WTC11 (cell line): ENCODE results near the gene RTP2. TPM values are rescaled to one million over a fixed set of nuclear protein-coding genes. Genes with fewer than 3 reads are reported as not detected.

Experiments
- ATAC-seq: fragments of 200-7000 bp; cut with Tn5 transposase; 2 replicates; pipeline ENCODE4 v1.10.0; 2021; ENCODE audit warnings: mild to moderate bottlenecking, moderate library complexity
- CTCF ChIA-PET: fragments of 300-600 bp; sonication (Branson Sonifier 250); formaldehyde crosslinking; loops from one replicate; lab custom pipeline; 2021; ENCODE audit warnings: antibody characterized with exemption; lab: Charles Lee
- POLR2A ChIA-PET: fragments of 350-600 bp; sonication (Branson Sonifier 250); formaldehyde crosslinking; loops from one replicate; lab custom pipeline; 2021; ENCODE audit warnings: antibody characterized with exemption; lab: Charles Lee
- DNase-seq: peaks from one replicate; pipeline ENCODE4 v3.0.0; 2021; ENCODE audit warnings: low spot score
- H3K27ac Mint-ChIP-seq: 2 replicates; pipeline ENCODE4 v1.8.0; 2021; ENCODE audit warnings: mixed read lengths
- H3K27me3 Mint-ChIP-seq: 2 replicates; pipeline ENCODE4 v1.8.0; 2021; ENCODE audit warnings: low read depth, mild to moderate bottlenecking, moderate library complexity, mixed read lengths
- H3K36me3 Mint-ChIP-seq: 2 replicates; pipeline ENCODE4 v1.8.0; 2021; ENCODE audit warnings: mixed read lengths
- H3K4me1 Mint-ChIP-seq: 2 replicates; pipeline ENCODE4 v1.8.0; 2022; ENCODE audit warnings: mixed read lengths
- H3K4me3 Mint-ChIP-seq: 2 replicates; pipeline ENCODE4 v1.8.0; 2021; ENCODE audit warnings: mild to moderate bottlenecking, moderate library complexity, mixed read lengths
- H3K9me3 Mint-ChIP-seq: 2 replicates; pipeline ENCODE4 v1.8.0; 2021; ENCODE audit warnings: mixed read lengths
- ARID4B ChIP-seq: sonication (generic); formaldehyde crosslinking; IDR thresholded peaks from 2 replicates; pipeline ENCODE4 v1.8.0; 2023; ENCODE audit warnings: missing genetic modification reagents, mild to moderate bottlenecking, borderline replicate concordance
- ATF2 ChIP-seq: sonication (generic); formaldehyde crosslinking; IDR thresholded peaks from 2 replicates; pipeline ENCODE4 v1.8.1; 2022; ENCODE audit warnings: low read depth, missing genetic modification reagents, borderline replicate concordance
- ATF6 ChIP-seq: sonication (generic); formaldehyde crosslinking; IDR thresholded peaks from 2 replicates; pipeline ENCODE4 v1.8.1; 2023; ENCODE audit warnings: mild to moderate bottlenecking, missing genetic modification reagents
- CREB1 ChIP-seq: sonication (generic); formaldehyde crosslinking; IDR thresholded peaks from 2 replicates; pipeline ENCODE4 v1.8.0; 2023; ENCODE audit warnings: mild to moderate bottlenecking, missing genetic modification reagents
- ERG ChIP-seq: fragments of 250-450 bp; sonication (Bioruptor Pico); IDR thresholded peaks from 2 replicates; pipeline ENCODE4 v1.8.0; 2021; ENCODE audit warnings: mild to moderate bottlenecking
- ESRRA ChIP-seq: sonication (generic); formaldehyde crosslinking; IDR thresholded peaks from 2 replicates; pipeline ENCODE4 v1.8.1; 2022; ENCODE audit warnings: mild to moderate bottlenecking, missing genetic modification reagents, borderline replicate concordance
- FOXP1 ChIP-seq: sonication (generic); formaldehyde crosslinking; IDR thresholded peaks from 2 replicates; pipeline ENCODE4 v1.8.0; 2022; ENCODE audit warnings: missing genetic modification reagents, mild to moderate bottlenecking, moderate library complexity, borderline replicate concordance
- HMGA2 ChIP-seq: fragments of 250-450 bp; sonication (Bioruptor Pico); IDR thresholded peaks from 2 replicates; pipeline ENCODE4 v1.4.0; 2021; ENCODE audit warnings: mild to moderate bottlenecking, moderate library complexity
- HMGXB4 ChIP-seq: sonication (generic); formaldehyde crosslinking; IDR thresholded peaks from 2 replicates; pipeline ENCODE4 v1.8.1; 2023; ENCODE audit warnings: mild to moderate bottlenecking, moderate library complexity, missing genetic modification reagents
- TCF7 ChIP-seq: sonication (generic); formaldehyde crosslinking; IDR thresholded peaks from 2 replicates; pipeline ENCODE4 v1.8.0; 2022; ENCODE audit warnings: mild to moderate bottlenecking, low read depth, missing genetic modification reagents, moderate library complexity
- TEAD1 ChIP-seq: sonication (generic); formaldehyde crosslinking; IDR thresholded peaks from 2 replicates; pipeline ENCODE4 v1.8.0; 2022; ENCODE audit warnings: mild to moderate bottlenecking, missing genetic modification reagents
- ZNF138 ChIP-seq: sonication (generic); formaldehyde crosslinking; conservative IDR thresholded peaks from 2 replicates; pipeline ENCODE4 v1.8.1; 2022; ENCODE audit warnings: mild to moderate bottlenecking, moderate library complexity, missing genetic modification reagents
- ZNF281 ChIP-seq: sonication (generic); formaldehyde crosslinking; IDR thresholded peaks from 2 replicates; pipeline ENCODE4 v1.8.0; 2023; ENCODE audit warnings: mild to moderate bottlenecking, missing genetic modification reagents
- ZNF423 ChIP-seq: fragments of 250-450 bp; sonication (Bioruptor Pico); IDR thresholded peaks from 2 replicates; pipeline ENCODE4 v2.1.2; 2022; ENCODE audit warnings: mild to moderate bottlenecking, moderate library complexity
- total RNA-seq: library from RNA; stranded (reverse); gene quantifications from 3 replicates; pipeline ENCODE4 v1.2.3, GENCODE V29; 2021

RTP2 gene
- total RNA-seq, 1 experiment from 2014 or later = not detected

- TF ChIP-seq CREB1 (CRISPR knock-in tag) (no peak), ZNF281 (no peak)
Observed at GRCh38 chr3:187725224-187725623, 22.9 kb upstream of the RTP2 start (continued).

- Mint-ChIP-seq H3K27me3 (no peaks in the 10 kb centered on the region), H3K4me1 (peaks cover 27% of the 10 kb centered on the region), H3K27ac (no peak overlapping the region), H3K9me3 (no peaks in the 10 kb centered on the region), H3K36me3 (peaks cover 54% of the 10 kb centered on the region), H3K4me3 (no peak overlapping the region)
- 0 out of 2 replicates have a peak, but pooled peaks have one; percentile 49 for TF ChIP-seq ERG (CRISPR knock-in tag)
- no peak for TF ChIP-seq ATF6 (CRISPR knock-in tag)
- POLR2A ChIA-PET = interaction anchor here (0.6 kb wide), 1 partner anchor 23 kb away, joined by 3 read pairs; the partner anchor contains the start of gene BCL6
- peak; percentile 78 for ATAC-seq
- no peak for DNase-seq
- CTCF ChIA-PET = interaction anchor here (0.6 to 1.9 kb wide), 13 partner anchors 9 to 614 kb away, joined by 3 to 13 read pairs (median 3); no protein-coding TSS in a partner anchor
Observed at GRCh38 chr3:187722206-187722612, 19.9 kb upstream of the RTP2 start.

GRCh38 chr3:187721055-187721454, 18.7 kb upstream of the RTP2 start:
- no peak for ATAC-seq
- POLR2A ChIA-PET = no interaction called here
- Mint-ChIP-seq H3K4me3 (no peak overlapping the region), H3K36me3 (peaks cover 45% of the 10 kb centered on the region), H3K27me3 (no peaks in the 10 kb centered on the region), H3K27ac (no peak overlapping the region), H3K4me1 (peaks cover 27% of the 10 kb centered on the region), H3K9me3 (no peaks in the 10 kb centered on the region)
- TF ChIP-seq ZNF138 (no peak), ARID4B (CRISPR knock-in tag) (no peak), FOXP1 (no peak), ATF2 (CRISPR knock-in tag) (no peak), ESRRA (CRISPR knock-in tag) (no peak), HMGXB4 (CRISPR knock-in tag) (no peak), TCF7 (no peak), ZNF423 (CRISPR knock-in tag) (no peak), TEAD1 (CRISPR knock-in tag) (no peak), HMGA2 (CRISPR knock-in tag) (no peak)
- DNase-seq = no peak
- CTCF ChIA-PET = interaction anchor here (0.6 to 3.6 kb wide), 6 partner anchors 12 to 401 kb away, joined by 3 to 17 read pairs (median 8); no protein-coding TSS in a partner anchor
